K562 (cell line): ENCODE results near the gene DDR1. TPM values are rescaled to one million over a fixed set of nuclear protein-coding genes. Genes with fewer than 3 reads are reported as not detected.
A peak's percentile ranks its signal among the peaks of the same experiment; 100 is the strongest.

Experiments
- ATF6 ChIP-seq: sonication (generic); formaldehyde crosslinking; IDR thresholded peaks from 2 replicates; pipeline ENCODE4 v1.4.0; 2020; ENCODE audit warnings: mild to moderate bottlenecking, missing genetic modification reagents
- CLOCK ChIP-seq: fragments of 250-450 bp; sonication (Bioruptor Pico); IDR thresholded peaks from 2 replicates; pipeline ENCODE4 v1.4.0; 2020; ENCODE audit warnings: mild to moderate bottlenecking, moderate library complexity, borderline replicate concordance
- FOXK1 ChIP-seq: sonication (generic); formaldehyde crosslinking; IDR thresholded peaks from 2 replicates; pipeline ENCODE4 v1.8.0; 2022; ENCODE audit warnings: missing genetic modification reagents, mild to moderate bottlenecking, borderline replicate concordance
- HMG20A ChIP-seq: fragments of 450-650 bp; formaldehyde crosslinking; conservative IDR thresholded peaks from 2 replicates; pipeline ENCODE4 v1.4.0; 2020; ENCODE audit warnings: mild to moderate bottlenecking, mixed read lengths
- RBM22 ChIP-seq: fragments of 200-400 bp; formaldehyde crosslinking; IDR thresholded peaks from 2 replicates; pipeline ENCODE4 v1.6.1; 2018; ENCODE audit warnings: low read length, low read depth; ENCODE audit not compliant: poor library complexity, severe bottlenecking
- RFX5 ChIP-seq: IDR thresholded peaks from 2 replicates; pipeline ENCODE4 v1.6.1; 2011; ENCODE audit warnings: low read depth, mild to moderate bottlenecking, improper control_type of control experiment, low read length
- SMAD2 ChIP-seq: fragments of 150-350 bp; IDR thresholded peaks from 2 replicates; pipeline ENCODE4 v1.6.1; 2014; ENCODE audit warnings: low read depth, mild to moderate bottlenecking, low read length
- TAF9B ChIP-seq: fragments of 450-650 bp; IDR thresholded peaks from 2 replicates; pipeline ENCODE4 v1.6.1; 2018; ENCODE audit warnings: mild to moderate bottlenecking; ENCODE audit not compliant: partially characterized antibody
- TFAM ChIP-seq: fragments of 250-450 bp; sonication (Bioruptor Pico); conservative IDR thresholded peaks from 2 replicates; pipeline ENCODE4 v1.5.0; 2021; ENCODE audit warnings: mild to moderate bottlenecking, moderate library complexity
- TSC22D4 ChIP-seq: fragments of 450-650 bp; IDR thresholded peaks from 2 replicates; pipeline ENCODE4 v1.6.1; 2016; ENCODE audit warnings: missing genetic modification characterization, missing biosample characterization, control low read depth
- USF1 ChIP-seq: sonication (generic); formaldehyde crosslinking; IDR thresholded peaks from 2 replicates; pipeline ENCODE4 v1.9.0; 2022; ENCODE audit warnings: mild to moderate bottlenecking, missing genetic modification reagents
- ZBTB9 ChIP-seq: fragments of 450-650 bp; formaldehyde crosslinking; IDR thresholded peaks from 2 replicates; pipeline ENCODE4 v1.4.0; 2020; ENCODE audit warnings: mild to moderate bottlenecking, moderate library complexity
- ZNF224 ChIP-seq: sonication (generic); formaldehyde crosslinking; IDR thresholded peaks from 2 replicates; pipeline ENCODE4 v1.8.0; 2022; ENCODE audit warnings: mild to moderate bottlenecking, missing genetic modification reagents
- ZNF398 ChIP-seq: fragments of 250-450 bp; sonication (Bioruptor Pico); IDR thresholded peaks from 2 replicates; pipeline ENCODE4 v1.8.0; 2021; ENCODE audit warnings: moderate library complexity, mild to moderate bottlenecking, inconsistent platforms
- ZNF75A ChIP-seq: fragments of 450-650 bp; formaldehyde crosslinking; IDR thresholded peaks from 2 replicates; pipeline ENCODE4 v1.4.0; 2020; ENCODE audit warnings: mild to moderate bottlenecking
- polyA plus RNA-seq, 8 experiments: library from polyadenylated mRNA; depleted of rRNA in 4 of 8; stranded (reverse) in 5 of 8; unstranded in 3 of 8; fragments of >200 nt; fragmentation: Nextera tagmentation in 2 of 8; fragmentation: Illumina TruSeq in 1 of 8; extraction: Ambion mirVana in 2 of 8; extraction: Trizol in 1 of 8; gene quantifications; 2 replicates each; pipeline versions ENCODE4 v1.2.1 to v1.2.3, GENCODE V29; 2011 to 2014; ENCODE audit warnings: inconsistent platforms in 1 of 8, missing spikeins in 1 of 8
- total RNA-seq, 7 experiments: library from RNA; depleted of rRNA in 6 of 7; stranded (reverse); fragments of >200 nt in 6 of 7; fragmentation: Illumina TruSeq in 2 of 7; extraction: Trizol in 2 of 7; gene quantifications; 2 replicates each; pipeline versions ENCODE4 v1.2.1 to v1.2.3, GENCODE V29; 2011 to 2021; ENCODE audit warnings: low replicate concordance in 1 of 7
- TF ChIP-seq, protein P1 (sequence below), 3 experiments: IDR thresholded peaks in 2 of 3; conservative IDR thresholded peaks in 1 of 3; 2 replicates each; pipeline ENCODE4 v1.5.1; 2011 to 2012; ENCODE audit warnings: low read length in 3 of 3, mild to moderate bottlenecking in 3 of 3, control low read depth in 2 of 3, improper control_type of control experiment in 1 of 3, inconsistent platforms in 1 of 3, low read depth in 1 of 3, mixed read lengths in 1 of 3, moderate library complexity in 1 of 3; ENCODE audit not compliant: insufficient read depth in 2 of 3
- TF ChIP-seq, protein P2 (sequence below): fragments of 250-450 bp; sonication (Bioruptor Pico); IDR thresholded peaks from 2 replicates; pipeline ENCODE4 v1.8.0; 2022; ENCODE audit warnings: moderate library complexity, mild to moderate bottlenecking, inconsistent platforms

DDR1 gene
- total and polyA plus RNA-seq, 9 of the 15 experiments (the other 6 are each of a cell fraction or from before 2014, with no cell fraction given): 1.4 to 44.6 (median 12.2) TPM

GRCh38 chr6:30915591-30915946 lies 31.2 kb downstream of the DDR1 start (continued):
- TF ChIP-seq ZNF398: no peak
- no peak for TF ChIP-seq ATF6
- TF ChIP-seq RBM22: no peak
- no peak for TF ChIP-seq SMAD2
- no peak for TF ChIP-seq ZNF75A (CRISPR knock-in tag)
- TF ChIP-seq TFAM (CRISPR knock-in tag): no peak
- no peak for TF ChIP-seq TAF9B
- TF ChIP-seq TSC22D4 (tag): no peak
- TF ChIP-seq ZNF224: no peak
- TF ChIP-seq, protein P1, sequence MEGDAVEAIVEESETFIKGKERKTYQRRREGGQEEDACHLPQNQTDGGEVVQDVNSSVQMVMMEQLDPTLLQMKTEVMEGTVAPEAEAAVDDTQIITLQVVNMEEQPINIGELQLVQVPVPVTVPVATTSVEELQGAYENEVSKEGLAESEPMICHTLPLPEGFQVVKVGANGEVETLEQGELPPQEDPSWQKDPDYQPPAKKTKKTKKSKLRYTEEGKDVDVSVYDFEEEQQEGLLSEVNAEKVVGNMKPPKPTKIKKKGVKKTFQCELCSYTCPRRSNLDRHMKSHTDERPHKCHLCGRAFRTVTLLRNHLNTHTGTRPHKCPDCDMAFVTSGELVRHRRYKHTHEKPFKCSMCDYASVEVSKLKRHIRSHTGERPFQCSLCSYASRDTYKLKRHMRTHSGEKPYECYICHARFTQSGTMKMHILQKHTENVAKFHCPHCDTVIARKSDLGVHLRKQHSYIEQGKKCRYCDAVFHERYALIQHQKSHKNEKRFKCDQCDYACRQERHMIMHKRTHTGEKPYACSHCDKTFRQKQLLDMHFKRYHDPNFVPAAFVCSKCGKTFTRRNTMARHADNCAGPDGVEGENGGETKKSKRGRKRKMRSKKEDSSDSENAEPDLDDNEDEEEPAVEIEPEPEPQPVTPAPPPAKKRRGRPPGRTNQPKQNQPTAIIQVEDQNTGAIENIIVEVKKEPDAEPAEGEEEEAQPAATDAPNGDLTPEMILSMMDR (IDR thresholded peaks at IDR 0.05 in 2 of 3, conservative IDR thresholded peaks at IDR 0.05 in 1 of 3; ENCODE audit: insufficient read depth in 2 of 3, low read depth in 1 of 3, low read length in 3 of 3): peak; percentile 75 to 92 (median 85)
- TF ChIP-seq CLOCK: no peak
- TF ChIP-seq RFX5: no peak
- no peak for TF ChIP-seq ZBTB9 (CRISPR knock-in tag)
- TF ChIP-seq, protein P2, sequence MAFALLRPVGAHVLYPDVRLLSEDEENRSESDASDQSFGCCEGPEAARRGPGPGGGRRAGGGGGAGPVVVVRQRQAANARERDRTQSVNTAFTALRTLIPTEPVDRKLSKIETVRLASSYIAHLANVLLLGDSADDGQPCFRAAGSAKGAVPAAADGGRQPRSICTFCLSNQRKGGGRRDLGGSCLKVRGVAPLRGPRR: no peak
- TF ChIP-seq HMG20A (CRISPR knock-in tag): no peak
- no peak for TF ChIP-seq USF1 (CRISPR knock-in tag)
- TF ChIP-seq FOXK1 (CRISPR knock-in tag): 0 out of 2 replicates have a peak, but pooled peaks have one; percentile 35
